HG02852 (cell line): ENCODE data around the gene ENTHD1.
"Not testable (repeated sequence)": the region's sequence is repeated elsewhere in the genome, so short reads cannot be mapped to it uniquely, and the experiment has no call there.

ENCODE experiments used
- ATAC-seq: cut with Tn5 transposase; IDR thresholded peaks from one replicate; pipeline ENCODE4 v1.9.1; 2021; ENCODE audit warnings: mild to moderate bottlenecking, moderate library complexity; ENCODE audit not compliant: unreplicated experiment

ENTHD1 gene

GRCh38 chr22:39735776-39736175 is 157.8 kb downstream of the ENTHD1 start:
- ATAC-seq = no peak

- ATAC-seq = no peak
Measured at GRCh38 chr22:39734866-39735265, 158.7 kb downstream of the ENTHD1 start.

- ATAC-seq = not testable (repeated sequence)
Measured at GRCh38 chr22:39734046-39734445, 159.5 kb downstream of the ENTHD1 start.

GRCh38 chr22:39733191-39733590 is 160.4 kb downstream of the ENTHD1 start:
- no peak for ATAC-seq

- no peak for ATAC-seq
Measured at GRCh38 chr22:39732625-39733024, 160.9 kb downstream of the ENTHD1 start.

GRCh38 chr22:39731881-39732555 is 161.5 kb downstream of the ENTHD1 start:
- no peak for ATAC-seq

GRCh38 chr22:39731481-39731880 is 162.1 kb downstream of the ENTHD1 start:
- ATAC-seq = no peak

GRCh38 chr22:39729141-39729934 is 164.2 kb downstream of the ENTHD1 start:
- no peak for ATAC-seq

GRCh38 chr22:39728236-39728860 is 165.2 kb downstream of the ENTHD1 start:
- ATAC-seq = no peak

- no peak for ATAC-seq
Measured at GRCh38 chr22:39727541-39727940, 166.0 kb downstream of the ENTHD1 start.

GRCh38 chr22:39725351-39726035 is 168.1 kb downstream of the ENTHD1 start:
- ATAC-seq = no peak

GRCh38 chr22:39724857-39725256 is 168.7 kb downstream of the ENTHD1 start:
- ATAC-seq = no peak

- ATAC-seq = no peak
Measured at GRCh38 chr22:39724390-39724789, 169.2 kb downstream of the ENTHD1 start.

GRCh38 chr22:39723899-39724351 is 169.6 kb downstream of the ENTHD1 start:
- no peak for ATAC-seq

GRCh38 chr22:39723463-39723862 is 170.1 kb downstream of the ENTHD1 start:
- no peak for ATAC-seq

- no peak for ATAC-seq
Measured at GRCh38 chr22:39722501-39722900, 171.1 kb downstream of the ENTHD1 start.

- ATAC-seq = no peak
Measured at GRCh38 chr22:39722032-39722325, 171.6 kb downstream of the ENTHD1 start.

- ATAC-seq = no peak
Measured at GRCh38 chr22:39721206-39722031, 172.1 kb downstream of the ENTHD1 start.

- ATAC-seq = no peak
Measured at GRCh38 chr22:39719559-39720450, 173.8 kb downstream of the ENTHD1 start.
